ENCODE results near the gene FALEC. TPM values are rescaled to one million over a fixed set of nuclear protein-coding genes. Genes with fewer than 3 reads are reported as not detected.

FALEC gene
- total RNA-seq, 1 donor from 2014 or later, result not detected

- Mint-ChIP-seq H3K4me1 (ENCODE audit: low read depth) (peaks cover 3% of the 10 kb centered on the region), H3K9me3 (ENCODE audit: low read depth) (no peaks in the 10 kb centered on the region), H3K27ac (ENCODE audit: unreplicated experiment) (no peak overlapping the region), H3K27me3 (ENCODE audit: low read depth) (no peaks in the 10 kb centered on the region), H3K36me3 (ENCODE audit: low read depth) (peaks cover 20% of the 10 kb centered on the region), H3K4me3 (ENCODE audit: unreplicated experiment) (no peak overlapping the region)
- DNase-seq (ENCODE audit: low spot score), result no peak
- TF ChIP-seq, protein P1, sequence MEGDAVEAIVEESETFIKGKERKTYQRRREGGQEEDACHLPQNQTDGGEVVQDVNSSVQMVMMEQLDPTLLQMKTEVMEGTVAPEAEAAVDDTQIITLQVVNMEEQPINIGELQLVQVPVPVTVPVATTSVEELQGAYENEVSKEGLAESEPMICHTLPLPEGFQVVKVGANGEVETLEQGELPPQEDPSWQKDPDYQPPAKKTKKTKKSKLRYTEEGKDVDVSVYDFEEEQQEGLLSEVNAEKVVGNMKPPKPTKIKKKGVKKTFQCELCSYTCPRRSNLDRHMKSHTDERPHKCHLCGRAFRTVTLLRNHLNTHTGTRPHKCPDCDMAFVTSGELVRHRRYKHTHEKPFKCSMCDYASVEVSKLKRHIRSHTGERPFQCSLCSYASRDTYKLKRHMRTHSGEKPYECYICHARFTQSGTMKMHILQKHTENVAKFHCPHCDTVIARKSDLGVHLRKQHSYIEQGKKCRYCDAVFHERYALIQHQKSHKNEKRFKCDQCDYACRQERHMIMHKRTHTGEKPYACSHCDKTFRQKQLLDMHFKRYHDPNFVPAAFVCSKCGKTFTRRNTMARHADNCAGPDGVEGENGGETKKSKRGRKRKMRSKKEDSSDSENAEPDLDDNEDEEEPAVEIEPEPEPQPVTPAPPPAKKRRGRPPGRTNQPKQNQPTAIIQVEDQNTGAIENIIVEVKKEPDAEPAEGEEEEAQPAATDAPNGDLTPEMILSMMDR (IDR thresholded peaks at IDR 0.05), result no peak
Observed at GRCh38 chr1:150493175-150493574, 22.4 kb upstream of the FALEC start.

DNA sequence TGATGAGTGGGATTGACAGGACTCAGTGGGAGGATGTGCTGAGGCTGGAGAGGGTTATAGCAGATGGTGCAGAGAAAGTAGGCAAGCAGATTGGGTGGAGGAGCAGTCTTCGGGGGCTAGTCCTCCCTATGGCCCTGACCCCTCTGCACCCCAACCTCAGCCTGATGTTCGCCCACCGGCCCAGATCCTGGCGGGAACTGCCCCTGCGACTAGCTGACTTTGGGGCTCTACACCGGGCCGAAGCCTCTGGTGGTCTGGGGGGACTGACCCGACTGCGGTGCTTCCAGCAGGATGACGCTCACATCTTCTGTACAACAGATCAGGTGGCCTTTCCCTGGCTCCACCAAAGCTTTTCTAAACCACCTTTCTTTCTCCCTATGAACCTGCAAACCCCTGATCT lies 17.2 kb upstream of the FALEC start:
- Mint-ChIP-seq H3K9me3 (ENCODE audit: low read depth) (no peaks in the 10 kb centered on the region), H3K36me3 (ENCODE audit: low read depth) (peaks cover 20% of the 10 kb centered on the region), H3K27me3 (ENCODE audit: low read depth) (no peaks in the 10 kb centered on the region), H3K4me3 (ENCODE audit: unreplicated experiment) (no peak overlapping the region), H3K4me1 (ENCODE audit: low read depth) (no peaks in the 10 kb centered on the region), H3K27ac (ENCODE audit: unreplicated experiment) (no peak overlapping the region)
- no peak for DNase-seq (ENCODE audit: low spot score)
- TF ChIP-seq, protein P1 (IDR thresholded peaks at IDR 0.05), result no peak

DNA sequence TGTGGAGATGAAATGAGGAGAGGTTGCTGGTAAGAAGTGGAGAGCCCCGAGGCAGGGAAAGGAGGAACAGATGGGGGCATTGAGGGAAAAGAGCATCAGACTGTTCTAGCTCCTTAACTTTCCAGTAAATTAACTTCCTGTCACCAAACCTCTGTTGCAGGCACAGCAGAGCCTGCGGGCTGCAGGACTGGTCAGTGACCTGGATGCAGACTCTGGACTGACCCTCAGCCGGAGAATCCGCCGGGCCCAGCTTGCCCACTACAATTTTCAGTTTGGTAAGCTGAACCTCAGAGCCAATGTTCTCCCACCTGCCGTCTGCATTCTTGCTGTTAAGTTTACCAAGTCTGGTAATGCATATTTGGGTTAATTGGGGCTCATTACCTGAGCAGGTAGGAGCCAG lies 10.1 kb upstream of the FALEC start:
- no peaks in the 10 kb centered on the region for H3K9me3 Mint-ChIP-seq (ENCODE audit: low read depth)
- H3K36me3 Mint-ChIP-seq (ENCODE audit: low read depth), result peaks cover 17% of the 10 kb centered on the region
- DNase-seq (ENCODE audit: low spot score), result no peak
- H3K4me3 Mint-ChIP-seq (ENCODE audit: unreplicated experiment), result no peak overlapping the region
- TF ChIP-seq, protein P1 (IDR thresholded peaks at IDR 0.05), result no peak
- H3K27ac Mint-ChIP-seq (ENCODE audit: unreplicated experiment), result no peak overlapping the region
- no peaks in the 10 kb centered on the region for H3K27me3 Mint-ChIP-seq (ENCODE audit: low read depth)
- peaks cover 17% of the 10 kb centered on the region for H3K4me1 Mint-ChIP-seq (ENCODE audit: low read depth)

- H3K9me3 Mint-ChIP-seq (ENCODE audit: low read depth), result no peaks in the 10 kb centered on the region
- H3K4me3 Mint-ChIP-seq (ENCODE audit: unreplicated experiment), result peak within 1 kb of the TSS; percentile 23
- peak within 1 kb of the TSS; percentile 46 for H3K27ac Mint-ChIP-seq (ENCODE audit: unreplicated experiment)
- peaks cover 17% of the 10 kb centered on the region for H3K4me1 Mint-ChIP-seq (ENCODE audit: low read depth)
- TF ChIP-seq, protein P1 (IDR thresholded peaks at IDR 0.05), result no peak
- peak; percentile 42 for DNase-seq (ENCODE audit: low spot score)
- no peaks in the 10 kb centered on the region for H3K27me3 Mint-ChIP-seq (ENCODE audit: low read depth)
- H3K36me3 Mint-ChIP-seq (ENCODE audit: low read depth), result peaks cover 21% of the 10 kb centered on the region
Observed at GRCh38 chr1:150507912-150508864, 7.4 kb upstream of the FALEC start, which contains the start of gene ECM1. TSS of gene ECM1 (plus strand) at chr1:150508109. CDS start at chr1:150508210, 101 bp downstream.

GRCh38 chr1:150508982-150509381 lies 6.6 kb upstream of the FALEC start:
- peaks cover 18% of the 10 kb centered on the region for H3K36me3 Mint-ChIP-seq (ENCODE audit: low read depth)
- no peaks in the 10 kb centered on the region for H3K9me3 Mint-ChIP-seq (ENCODE audit: low read depth)
- H3K4me1 Mint-ChIP-seq (ENCODE audit: low read depth), result peaks cover 17% of the 10 kb centered on the region
- TF ChIP-seq, protein P1 (IDR thresholded peaks at IDR 0.05), result no peak
- no peak overlapping the region for H3K27ac Mint-ChIP-seq (ENCODE audit: unreplicated experiment)
- no peak overlapping the region for H3K4me3 Mint-ChIP-seq (ENCODE audit: unreplicated experiment)
- DNase-seq (ENCODE audit: low spot score), result no peak
- H3K27me3 Mint-ChIP-seq (ENCODE audit: low read depth), result no peaks in the 10 kb centered on the region
